ENCODE data around the gene ATP8B3.

Gene ATP8B3, protein sequence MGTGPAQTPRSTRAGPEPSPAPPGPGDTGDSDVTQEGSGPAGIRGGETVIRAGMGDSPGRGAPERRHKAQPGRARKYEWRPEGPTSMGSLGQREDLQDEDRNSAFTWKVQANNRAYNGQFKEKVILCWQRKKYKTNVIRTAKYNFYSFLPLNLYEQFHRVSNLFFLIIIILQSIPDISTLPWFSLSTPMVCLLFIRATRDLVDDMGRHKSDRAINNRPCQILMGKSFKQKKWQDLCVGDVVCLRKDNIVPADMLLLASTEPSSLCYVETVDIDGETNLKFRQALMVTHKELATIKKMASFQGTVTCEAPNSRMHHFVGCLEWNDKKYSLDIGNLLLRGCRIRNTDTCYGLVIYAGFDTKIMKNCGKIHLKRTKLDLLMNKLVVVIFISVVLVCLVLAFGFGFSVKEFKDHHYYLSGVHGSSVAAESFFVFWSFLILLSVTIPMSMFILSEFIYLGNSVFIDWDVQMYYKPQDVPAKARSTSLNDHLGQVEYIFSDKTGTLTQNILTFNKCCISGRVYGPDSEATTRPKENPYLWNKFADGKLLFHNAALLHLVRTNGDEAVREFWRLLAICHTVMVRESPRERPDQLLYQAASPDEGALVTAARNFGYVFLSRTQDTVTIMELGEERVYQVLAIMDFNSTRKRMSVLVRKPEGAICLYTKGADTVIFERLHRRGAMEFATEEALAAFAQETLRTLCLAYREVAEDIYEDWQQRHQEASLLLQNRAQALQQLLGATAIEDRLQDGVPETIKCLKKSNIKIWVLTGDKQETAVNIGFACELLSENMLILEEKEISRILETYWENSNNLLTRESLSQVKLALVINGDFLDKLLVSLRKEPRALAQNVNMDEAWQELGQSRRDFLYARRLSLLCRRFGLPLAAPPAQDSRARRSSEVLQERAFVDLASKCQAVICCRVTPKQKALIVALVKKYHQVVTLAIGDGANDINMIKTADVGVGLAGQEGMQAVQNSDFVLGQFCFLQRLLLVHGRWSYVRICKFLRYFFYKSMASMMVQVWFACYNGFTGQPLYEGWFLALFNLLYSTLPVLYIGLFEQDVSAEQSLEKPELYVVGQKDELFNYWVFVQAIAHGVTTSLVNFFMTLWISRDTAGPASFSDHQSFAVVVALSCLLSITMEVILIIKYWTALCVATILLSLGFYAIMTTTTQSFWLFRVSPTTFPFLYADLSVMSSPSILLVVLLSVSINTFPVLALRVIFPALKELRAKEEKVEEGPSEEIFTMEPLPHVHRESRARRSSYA (N-terminal part only)

GRCh38 chr19:1811942-1812425 is at the start of gene ATP8B3:
ATP8B3 (minus strand) TSS chr19:1812276; CDS start chr19:1811736, 540 bp downstream.
- DNase-seq, result no peak

GRCh38 chr19:1861599-1862031 is 49.5 kb upstream of the ATP8B3 start:
- no peak for DNase-seq

GRCh38 chr19:1860821-1861598 is 48.9 kb upstream of the ATP8B3 start:
- DNase-seq, result no peak

DNA sequence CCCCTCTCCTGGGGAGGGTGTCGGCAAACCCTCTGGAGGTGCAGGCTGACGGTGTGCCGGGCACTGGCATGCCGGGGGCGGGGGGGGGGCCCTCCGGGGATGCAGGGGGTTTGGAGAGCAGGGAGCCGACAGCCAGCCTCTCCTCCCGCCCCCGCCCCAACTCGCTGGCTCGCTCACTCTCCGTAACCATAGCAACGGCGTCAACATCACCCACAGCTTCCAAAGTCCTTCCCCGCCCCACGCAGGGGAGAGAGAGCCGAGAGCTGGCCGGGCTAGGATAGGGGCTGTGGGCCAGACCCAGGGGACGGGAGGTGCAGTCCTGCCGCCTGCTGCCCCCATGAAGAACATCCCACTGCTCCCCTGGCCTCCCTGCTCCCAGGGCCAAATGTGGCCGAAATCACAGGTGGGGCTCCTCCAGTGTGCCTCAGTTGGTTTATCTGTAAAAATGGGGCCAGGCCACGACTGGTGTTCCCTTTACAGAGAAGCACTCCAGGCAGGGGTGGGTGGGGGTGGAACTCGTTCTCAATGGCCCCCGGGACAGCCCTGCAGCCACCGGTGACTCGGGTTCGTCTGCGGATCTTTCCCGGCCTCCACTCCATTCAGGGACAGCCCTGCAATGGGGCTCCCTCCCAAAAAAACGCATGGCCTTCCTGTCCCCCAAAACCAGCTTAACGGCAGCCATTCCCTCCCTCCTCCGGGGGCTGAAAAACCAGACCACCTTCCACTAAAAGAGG is 48.1 kb upstream of the ATP8B3 start:
- no peak for DNase-seq

DNA sequence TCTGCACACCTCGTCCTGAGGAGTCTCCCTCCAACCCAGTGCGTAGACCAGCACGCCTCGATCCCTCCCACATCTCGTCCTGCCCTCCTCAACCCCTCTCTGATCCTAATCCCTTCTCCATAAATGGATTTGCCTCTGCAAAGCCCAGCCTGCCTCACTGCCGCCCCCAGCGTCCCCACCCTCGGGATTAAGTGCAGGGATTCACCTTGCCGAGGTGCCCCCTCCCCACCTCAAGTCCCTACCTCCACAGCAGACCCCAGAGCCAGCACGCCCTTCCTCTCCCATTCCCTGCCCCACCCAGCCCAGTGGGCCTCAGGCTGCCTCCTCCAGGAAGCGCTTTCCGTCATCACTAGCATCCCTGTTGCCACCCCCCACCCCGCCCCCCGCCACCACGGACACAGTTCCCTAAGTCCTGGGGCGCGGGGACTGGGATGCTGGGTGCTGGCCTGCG is 47.3 kb upstream of the ATP8B3 start:
- DNase-seq, result no peak

- no peak for DNase-seq
Observed at GRCh38 chr19:1858412-1859081, 46.5 kb upstream of the ATP8B3 start.

DNA sequence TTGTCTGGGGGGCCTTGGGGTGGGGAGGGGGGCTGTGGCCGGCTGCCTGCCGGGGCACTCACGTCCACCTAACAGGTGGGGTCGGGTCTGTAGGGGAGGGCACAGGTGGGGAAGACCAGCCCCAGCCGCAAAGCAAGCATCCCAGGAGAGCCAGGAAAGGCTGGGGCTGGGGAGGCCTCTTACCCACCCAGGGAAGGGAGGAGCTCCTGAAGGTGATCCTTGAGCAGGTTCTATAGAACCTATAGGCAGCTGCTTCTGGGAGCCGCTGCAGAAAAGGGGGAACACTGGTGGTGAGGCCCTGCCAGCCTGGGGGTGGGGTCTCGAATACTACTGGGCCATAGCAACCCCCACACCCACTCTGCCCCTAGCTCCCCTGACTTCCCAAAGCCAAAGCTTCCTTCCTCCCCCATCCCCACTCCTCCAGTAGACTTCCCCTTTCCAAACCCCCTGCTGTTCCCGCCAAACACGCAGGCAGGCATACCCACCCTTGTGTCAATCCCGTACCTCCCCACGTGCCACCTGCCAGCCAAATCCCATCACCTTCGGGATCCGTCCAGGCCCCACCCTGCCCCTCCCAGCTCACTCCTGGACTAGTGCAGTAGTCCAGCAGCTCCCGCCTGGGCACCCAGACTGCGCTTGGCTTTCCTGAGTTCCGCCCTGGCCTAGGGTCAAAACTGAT is 45.7 kb upstream of the ATP8B3 start:
- no peak for DNase-seq

- peak; percentile 75 for DNase-seq
Observed at GRCh38 chr19:1856698-1857603, 44.9 kb upstream of the ATP8B3 start.

DNA sequence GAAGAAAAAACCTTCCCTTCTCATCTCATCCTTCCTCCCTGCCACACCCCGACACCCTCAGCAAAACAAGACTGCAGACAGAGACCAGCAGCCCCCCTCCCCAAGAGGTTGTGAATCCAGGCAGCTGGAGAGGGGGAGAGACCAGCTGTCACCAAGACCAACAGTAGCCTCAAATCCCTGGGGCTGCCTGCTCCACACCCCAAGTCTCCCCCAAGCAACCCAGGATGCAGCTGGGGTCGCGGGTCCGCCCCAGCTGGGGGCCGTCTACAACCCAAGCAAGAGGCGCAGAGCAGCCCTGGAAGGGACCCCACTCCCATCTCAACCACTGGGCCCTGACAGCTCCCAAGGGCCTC is 44.2 kb upstream of the ATP8B3 start:
- no peak for DNase-seq

DNA sequence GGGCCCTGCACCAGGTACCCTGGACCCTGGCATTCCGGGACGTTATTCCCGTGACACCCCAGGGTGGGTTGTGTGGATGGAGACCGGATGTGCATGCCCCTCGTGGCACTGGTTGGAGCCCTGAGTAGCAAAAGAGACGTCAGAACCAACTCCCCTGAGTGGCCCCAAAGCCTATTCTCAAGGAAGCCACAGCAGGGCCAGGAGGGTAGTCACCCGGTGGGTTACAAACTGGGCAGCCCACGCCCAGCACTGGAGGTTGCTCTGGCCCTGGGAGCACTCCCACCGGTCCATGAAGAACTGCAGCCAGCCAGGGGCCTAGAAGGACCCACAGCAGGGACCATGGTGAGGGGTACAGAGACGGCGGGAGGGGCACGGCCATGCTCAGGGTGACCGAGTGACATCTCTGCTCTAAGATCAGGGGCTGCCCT is 43.8 kb upstream of the ATP8B3 start:
- DNase-seq, result no peak

- DNase-seq, result peak; percentile 81
Observed at GRCh38 chr19:1855040-1855827, 43.2 kb upstream of the ATP8B3 start.

DNA sequence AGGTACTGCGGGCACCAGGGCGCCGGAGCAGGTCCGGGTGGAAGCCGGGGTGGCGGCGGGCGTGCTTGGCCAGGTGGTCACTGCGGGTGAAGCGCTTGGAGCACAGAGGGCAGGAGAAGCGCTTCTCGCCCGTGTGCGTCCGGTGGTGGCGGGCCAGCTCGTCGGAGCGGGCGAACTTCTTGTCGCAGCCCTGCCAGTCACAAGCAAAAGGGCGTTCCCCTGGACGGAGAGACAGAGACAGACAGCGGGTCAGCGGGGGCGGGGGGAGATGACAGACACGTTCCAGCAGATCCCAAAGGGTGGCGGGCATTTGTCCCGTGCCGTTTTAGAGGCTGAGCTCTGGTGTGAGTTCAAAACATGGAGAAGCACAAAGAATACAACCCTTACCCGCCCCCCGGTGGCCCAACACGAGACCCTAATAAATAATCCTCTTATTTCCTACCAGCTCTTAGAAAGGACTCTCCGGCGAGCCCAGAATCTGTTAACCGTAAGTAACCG is 42.5 kb upstream of the ATP8B3 start:
- DNase-seq, result no peak

- no peak for DNase-seq
Observed at GRCh38 chr19:1854039-1854541, 42.0 kb upstream of the ATP8B3 start.

GRCh38 chr19:1853295-1854038 is 41.4 kb upstream of the ATP8B3 start:
- DNase-seq, result peak; percentile 85

DNA sequence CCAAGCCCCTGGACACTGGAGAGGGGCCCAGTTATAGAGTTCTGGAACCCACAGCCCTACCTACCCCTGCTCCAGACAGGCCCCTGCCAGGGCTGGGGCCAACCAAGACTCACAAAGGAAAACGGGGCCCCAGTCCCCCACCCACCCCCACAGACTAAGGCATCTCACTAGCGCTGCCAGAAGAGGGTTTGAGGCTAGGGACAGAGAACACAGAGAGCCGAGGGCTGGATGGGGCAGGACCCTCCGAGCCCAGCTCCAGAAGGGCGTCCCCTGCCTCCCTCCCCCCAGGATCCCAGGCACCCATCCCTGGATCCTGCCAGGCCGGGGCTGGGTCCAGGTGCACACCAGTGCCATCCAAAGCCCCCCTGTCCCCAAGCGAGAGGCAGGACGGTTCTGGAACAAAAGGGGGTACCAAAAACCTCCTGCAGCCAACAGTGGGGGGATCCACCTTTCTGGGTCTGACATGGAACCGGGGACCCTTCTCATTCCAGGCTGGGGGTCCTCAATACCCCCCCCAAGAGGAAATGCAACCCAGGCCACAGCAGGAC is 40.6 kb upstream of the ATP8B3 start:
- DNase-seq, result no peak

Data from activated CD4-positive, CD25-positive, alpha-beta regulatory T cell treated with anti-CD3 and anti-CD28 coated beads, Interleukin-2, amount 50 U/mL, for 72 hours (primary cell).